Measurements from ENCODE around the gene CC2D1A.
A peak's percentile ranks its signal among the peaks of the same experiment; 100 is the strongest.

The CC2D1A gene

GRCh38 chr19:13959962-13960862, 54.2 kb downstream of the CC2D1A start:
- peak; percentile 58 for DNase-seq
- Histone ChIP-seq H3K4me3 (ENCODE audit: low read depth, low read length) (no peak overlapping the region), H3K27ac (no peak overlapping the region), H3K9me3 (ENCODE audit: severe bottlenecking) (no peaks in the 10 kb centered on the region), H3K36me3 (peaks cover 71% of the 10 kb centered on the region), H3K27me3 (ENCODE audit: insufficient read depth, low read depth, severe bottlenecking) (no peaks in the 10 kb centered on the region)
- TF ChIP-seq CTCF (IDR thresholded peaks at IDR 0.05; ENCODE audit: low read depth, low read length): peak; percentile 68

- Histone ChIP-seq H3K27me3 (ENCODE audit: insufficient read depth, low read depth, severe bottlenecking) (no peaks in the 10 kb centered on the region), H3K4me3 (ENCODE audit: low read depth, low read length) (no peak overlapping the region), H3K27ac (no peak overlapping the region), H3K36me3 (peaks cover 68% of the 10 kb centered on the region), H3K9me3 (ENCODE audit: severe bottlenecking) (no peaks in the 10 kb centered on the region)
- no peak for TF ChIP-seq CTCF (IDR thresholded peaks at IDR 0.05; ENCODE audit: low read depth, low read length)
- no peak for DNase-seq
These were observed 55.1 kb downstream of the CC2D1A start for GRCh38 chr19:13960863-13961784.

- peaks cover 67% of the 10 kb centered on the region for H3K36me3 ChIP-seq
- no peaks in the 10 kb centered on the region for H3K9me3 ChIP-seq (ENCODE audit: severe bottlenecking)
- H3K27ac ChIP-seq: no peak overlapping the region
- no peaks in the 10 kb centered on the region for H3K27me3 ChIP-seq (ENCODE audit: insufficient read depth, low read depth, severe bottlenecking)
- DNase-seq: no peak
- H3K4me3 ChIP-seq (ENCODE audit: low read depth, low read length): no peak overlapping the region
- no peak for TF ChIP-seq CTCF (IDR thresholded peaks at IDR 0.05; ENCODE audit: low read depth, low read length)
These were observed 56.1 kb downstream of the CC2D1A start for GRCh38 chr19:13961826-13962698.

GRCh38 chr19:13962699-13963602, 57.0 kb downstream of the CC2D1A start:
- Histone ChIP-seq H3K36me3 (peaks cover 66% of the 10 kb centered on the region), H3K27ac (no peak overlapping the region), H3K4me3 (ENCODE audit: low read depth, low read length) (no peak overlapping the region), H3K27me3 (ENCODE audit: insufficient read depth, low read depth, severe bottlenecking) (no peaks in the 10 kb centered on the region), H3K9me3 (ENCODE audit: severe bottlenecking) (no peaks in the 10 kb centered on the region)
- TF ChIP-seq CTCF (IDR thresholded peaks at IDR 0.05; ENCODE audit: low read depth, low read length): no peak
- no peak for DNase-seq

All from WERI-Rb-1 (cell line).